Neural progenitor cell (in vitro differentiated cells): ENCODE measurements around the gene ADCY7.

Source experiments
- EZH2 ChIP-seq: fragments of 200-600 bp; sonication (generic); IDR thresholded peaks from 2 replicates; pipeline ENCODE4 v1.6.1; 2017; ENCODE audit warnings: antibody characterized with exemption, mild to moderate bottlenecking, moderate library complexity
- EZH2phosphoT487 ChIP-seq: fragments of 200-600 bp; sonication (generic); IDR thresholded peaks from 2 replicates; pipeline ENCODE4 v1.6.1; 2017; ENCODE audit warnings: antibody characterized with exemption
- TF ChIP-seq, protein P1 (sequence below): fragments of 200-600 bp; sonication (generic); IDR thresholded peaks from 2 replicates; pipeline ENCODE4 v1.5.1; 2017; ENCODE audit warnings: antibody characterized with exemption, mild to moderate bottlenecking

GRCh38 chr16:50280932-50281331 lies 14.6 kb downstream of the ADCY7 start:
- TF ChIP-seq, protein P1, sequence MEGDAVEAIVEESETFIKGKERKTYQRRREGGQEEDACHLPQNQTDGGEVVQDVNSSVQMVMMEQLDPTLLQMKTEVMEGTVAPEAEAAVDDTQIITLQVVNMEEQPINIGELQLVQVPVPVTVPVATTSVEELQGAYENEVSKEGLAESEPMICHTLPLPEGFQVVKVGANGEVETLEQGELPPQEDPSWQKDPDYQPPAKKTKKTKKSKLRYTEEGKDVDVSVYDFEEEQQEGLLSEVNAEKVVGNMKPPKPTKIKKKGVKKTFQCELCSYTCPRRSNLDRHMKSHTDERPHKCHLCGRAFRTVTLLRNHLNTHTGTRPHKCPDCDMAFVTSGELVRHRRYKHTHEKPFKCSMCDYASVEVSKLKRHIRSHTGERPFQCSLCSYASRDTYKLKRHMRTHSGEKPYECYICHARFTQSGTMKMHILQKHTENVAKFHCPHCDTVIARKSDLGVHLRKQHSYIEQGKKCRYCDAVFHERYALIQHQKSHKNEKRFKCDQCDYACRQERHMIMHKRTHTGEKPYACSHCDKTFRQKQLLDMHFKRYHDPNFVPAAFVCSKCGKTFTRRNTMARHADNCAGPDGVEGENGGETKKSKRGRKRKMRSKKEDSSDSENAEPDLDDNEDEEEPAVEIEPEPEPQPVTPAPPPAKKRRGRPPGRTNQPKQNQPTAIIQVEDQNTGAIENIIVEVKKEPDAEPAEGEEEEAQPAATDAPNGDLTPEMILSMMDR: no peak
- TF ChIP-seq EZH2: no peak
- TF ChIP-seq EZH2phosphoT487: no peak
